ENCODE results near the gene ZBTB18. TPM values are rescaled to one million over a fixed set of nuclear protein-coding genes. Genes with fewer than 3 reads are reported as not detected.

Gene ZBTB18
- total RNA-seq, 1 experiment from 2014 or later: 15.2 TPM

DNA sequence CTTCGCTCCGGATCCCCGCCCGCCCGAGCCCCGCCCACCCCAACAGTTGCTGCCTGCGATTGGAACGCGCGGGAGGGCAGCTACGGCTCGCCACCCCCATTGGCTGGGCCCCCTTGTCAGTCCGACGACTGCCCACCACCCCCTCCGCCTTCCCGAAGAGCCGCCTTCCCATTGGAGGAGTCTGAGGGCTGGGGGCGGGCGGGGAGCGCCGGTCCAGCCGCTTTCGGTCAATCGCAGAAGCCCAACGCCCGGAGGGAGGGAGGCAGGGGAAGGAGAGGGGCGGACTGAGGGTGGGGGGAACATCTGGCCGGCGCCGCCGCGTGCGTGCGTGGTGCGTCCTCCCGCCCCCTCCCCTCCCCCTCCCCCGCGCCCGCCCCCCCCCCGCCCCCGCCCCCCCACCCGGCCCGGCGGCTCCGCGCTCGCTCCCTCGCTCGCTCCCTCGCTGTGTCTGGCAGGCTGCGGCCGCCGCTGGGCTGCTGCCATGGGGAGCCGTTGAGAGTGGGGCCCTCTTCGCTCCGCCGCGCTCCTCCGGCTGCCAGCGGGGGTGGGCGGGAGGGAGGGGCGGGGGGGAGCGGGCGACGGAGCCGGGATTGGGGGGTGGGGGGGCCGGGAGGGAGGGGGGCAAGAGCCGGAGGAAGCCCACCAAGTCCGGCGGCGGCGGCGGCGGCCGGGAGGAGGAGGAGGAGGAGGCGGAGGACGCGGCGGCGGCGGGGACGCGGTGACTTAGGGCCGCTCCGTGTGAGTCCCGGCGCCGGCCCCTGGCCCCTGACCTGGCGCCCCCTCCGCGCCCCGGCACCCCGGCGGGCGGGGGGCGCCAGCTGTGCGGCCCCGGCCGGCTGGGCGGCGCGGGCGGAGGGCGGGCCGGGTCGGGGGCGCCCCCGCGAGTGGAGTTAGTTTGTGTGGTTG is 2.6 kb upstream of the ZBTB18 start:
- Histone ChIP-seq H3K4me1 (ENCODE audit: insufficient read depth, low read length, poor library complexity, severe bottlenecking) (peaks cover 32% of the 10 kb centered on the region), H3K27me3 (replicated peaks; ENCODE audit: insufficient read depth, low read depth, low read length, poor library complexity) (no peaks in the 10 kb centered on the region), H3K9me3 (ENCODE audit: low read depth, low read length, poor library complexity, severe bottlenecking) (no peaks in the 10 kb centered on the region), H3K36me3 (ENCODE audit: insufficient read depth, low read length, poor library complexity, severe bottlenecking) (no peaks in the 10 kb centered on the region), H3K27ac (ENCODE audit: low read depth, low read length, poor library complexity, severe bottlenecking) (no peak overlapping the region), H3K4me3 (ENCODE audit: low read depth, low read length, poor library complexity, severe bottlenecking) (peak overlapping the region; percentile 95)
- peak; percentile 100 for DNase-seq (ENCODE audit: low spot score)
- CTCF ChIA-PET: interaction anchor here (0.6 kb wide), 2 partner anchors 10 to 19 kb away, joined by 3 read pairs; no protein-coding TSS in a partner anchor
- BruUV-seq (replicated peaks): no TSS peak
- POLR2A ChIA-PET (ENCODE audit: low non-redundant PET): no interaction called here
- TF ChIP-seq EZH2 (IDR thresholded peaks at IDR 0.05; ENCODE audit: borderline replicate concordance, low read depth, low read length, poor library complexity, severe bottlenecking) (no peak), CTCF (conservative IDR thresholded peaks at IDR 0.05; ENCODE audit: low read depth, low read length) (no peak)
- intact Hi-C loops (cut with micrococcal nuclease; ENCODE audit: unreplicated experiment): loop anchor here (2.0 kb wide), 1 partner anchor 224 kb away; no protein-coding TSS in a partner anchor

GRCh38 chr1:244049162-244050013 is 1.7 kb upstream of the ZBTB18 start:
- no peaks in the 10 kb centered on the region for H3K27me3 ChIP-seq (replicated peaks; ENCODE audit: insufficient read depth, low read depth, low read length, poor library complexity)
- peak overlapping the region; percentile 58 for H3K27ac ChIP-seq (ENCODE audit: low read depth, low read length, poor library complexity, severe bottlenecking)
- H3K36me3 ChIP-seq (ENCODE audit: insufficient read depth, low read length, poor library complexity, severe bottlenecking): peaks cover 5% of the 10 kb centered on the region
- no peak for TF ChIP-seq CTCF (conservative IDR thresholded peaks at IDR 0.05; ENCODE audit: low read depth, low read length)
- TF ChIP-seq EZH2 (IDR thresholded peaks at IDR 0.05; ENCODE audit: borderline replicate concordance, low read depth, low read length, poor library complexity, severe bottlenecking): no peak
- H3K4me3 ChIP-seq (ENCODE audit: low read depth, low read length, poor library complexity, severe bottlenecking): peak overlapping the region; percentile 61
- H3K9me3 ChIP-seq (ENCODE audit: low read depth, low read length, poor library complexity, severe bottlenecking): no peaks in the 10 kb centered on the region
- peak; percentile 43 for DNase-seq (ENCODE audit: low spot score)
- peaks cover 32% of the 10 kb centered on the region for H3K4me1 ChIP-seq (ENCODE audit: insufficient read depth, low read length, poor library complexity, severe bottlenecking)
- CTCF ChIA-PET: no interaction called here
- intact Hi-C loops (cut with micrococcal nuclease; ENCODE audit: unreplicated experiment): loop anchor here (2.0 kb wide), 1 partner anchor 223 kb away; no protein-coding TSS in a partner anchor
- POLR2A ChIA-PET (ENCODE audit: low non-redundant PET): no interaction called here
- BruUV-seq (replicated peaks): no TSS peak

GRCh38 chr1:244050014-244050834 is 859 bp upstream of the ZBTB18 start:
- ChIA-PET CTCF (no interaction called here), POLR2A (ENCODE audit: low non-redundant PET) (no interaction called here)
- Histone ChIP-seq H3K4me1 (ENCODE audit: insufficient read depth, low read length, poor library complexity, severe bottlenecking) (peaks cover 32% of the 10 kb centered on the region), H3K36me3 (ENCODE audit: insufficient read depth, low read length, poor library complexity, severe bottlenecking) (peaks cover 12% of the 10 kb centered on the region), H3K9me3 (ENCODE audit: low read depth, low read length, poor library complexity, severe bottlenecking) (no peaks in the 10 kb centered on the region), H3K4me3 (ENCODE audit: low read depth, low read length, poor library complexity, severe bottlenecking) (peak overlapping the region; percentile 61), H3K27me3 (replicated peaks; ENCODE audit: insufficient read depth, low read depth, low read length, poor library complexity) (no peaks in the 10 kb centered on the region), H3K27ac (ENCODE audit: low read depth, low read length, poor library complexity, severe bottlenecking) (peak overlapping the region; percentile 34)
- TSS peak; percentile 27 for BruUV-seq (replicated peaks)
- intact Hi-C loops (cut with micrococcal nuclease; ENCODE audit: unreplicated experiment): no loop called here
- no peak for TF ChIP-seq EZH2 (IDR thresholded peaks at IDR 0.05; ENCODE audit: borderline replicate concordance, low read depth, low read length, poor library complexity, severe bottlenecking)
- TF ChIP-seq CTCF (conservative IDR thresholded peaks at IDR 0.05; ENCODE audit: low read depth, low read length): no peak
- DNase-seq (ENCODE audit: low spot score): peak; percentile 19
